AML-193 (cell line): Measurements from ENCODE around the gene GRIPAP1.

Source experiments
- DNase-seq, 2 experiments: peaks; one replicate each; lab custom pipeline; 2025; lab: John Stamatoyannopoulos, UW

The GRIPAP1 gene

GRCh38 chrX:48924270-48924669 is 77.8 kb downstream of the GRIPAP1 start:
- no peak for DNase-seq

- no peak for DNase-seq
These were observed 78.3 kb downstream of the GRIPAP1 start for GRCh38 chrX:48923771-48924170.
